A204.1 (cell line): ENCODE data around the gene CPAMD8.
"Not testable (repeated sequence)": the region's sequence is repeated elsewhere in the genome, so short reads cannot be mapped to it uniquely, and the experiment has no call there.

Experiments used
- FAIRE-seq: peaks from 2 replicates; lab custom pipeline; 2012; peaks lifted over from hg19 to GRCh38; lab: Jason Lieb, UNC

CPAMD8 gene

GRCh38 chr19:17037966-17038500 is 11.4 kb upstream of the CPAMD8 start:
- FAIRE-seq, result no peak

- FAIRE-seq, result no peak
Observed at GRCh38 chr19:17037184-17037583, 10.6 kb upstream of the CPAMD8 start.

- FAIRE-seq, result no peak
Observed at GRCh38 chr19:17036640-17037039, 10.0 kb upstream of the CPAMD8 start.

- FAIRE-seq, result no peak
Observed at GRCh38 chr19:17035842-17036424, 9.3 kb upstream of the CPAMD8 start.

- FAIRE-seq, result no peak
Observed at GRCh38 chr19:17031741-17032140, 5.1 kb upstream of the CPAMD8 start.

GRCh38 chr19:17027535-17027975 is 945 bp upstream of the CPAMD8 start:
- FAIRE-seq, result no peak

GRCh38 chr19:17025991-17026658 is 485 bp downstream of the CPAMD8 start:
- no peak for FAIRE-seq

GRCh38 chr19:17025361-17025760 is 1.2 kb downstream of the CPAMD8 start:
- no peak for FAIRE-seq

GRCh38 chr19:17024941-17025340 is 1.7 kb downstream of the CPAMD8 start:
- not testable (repeated sequence) for FAIRE-seq

- FAIRE-seq, result no peak
Observed at GRCh38 chr19:17023805-17024204, 2.8 kb downstream of the CPAMD8 start.

- no peak for FAIRE-seq
Observed at GRCh38 chr19:17022738-17023137, 3.9 kb downstream of the CPAMD8 start.

- no peak for FAIRE-seq
Observed at GRCh38 chr19:17021793-17022590, 4.6 kb downstream of the CPAMD8 start.

GRCh38 chr19:17021328-17021727 is 5.3 kb downstream of the CPAMD8 start:
- no peak for FAIRE-seq

- FAIRE-seq, result no peak
Observed at GRCh38 chr19:17020823-17021222, 5.8 kb downstream of the CPAMD8 start.

- FAIRE-seq, result no peak
Observed at GRCh38 chr19:17020385-17020784, 6.2 kb downstream of the CPAMD8 start.

- not testable (repeated sequence) for FAIRE-seq
Observed at GRCh38 chr19:17014212-17014861, 12.3 kb downstream of the CPAMD8 start.

- FAIRE-seq, result no peak
Observed at GRCh38 chr19:17011485-17011884, 15.1 kb downstream of the CPAMD8 start.

- FAIRE-seq, result no peak
Observed at GRCh38 chr19:17006579-17006978, 20.0 kb downstream of the CPAMD8 start.

GRCh38 chr19:17005000-17005399 is 21.6 kb downstream of the CPAMD8 start:
- FAIRE-seq, result no peak

- no peak for FAIRE-seq
Observed at GRCh38 chr19:17004386-17004785, 22.2 kb downstream of the CPAMD8 start.

- no peak for FAIRE-seq
Observed at GRCh38 chr19:17002455-17002854, 24.2 kb downstream of the CPAMD8 start.

GRCh38 chr19:17001603-17002183 is 24.9 kb downstream of the CPAMD8 start:
- FAIRE-seq, result no peak
